HepG2 (cell line): Measurements from ENCODE around the gene IFT122. TPM values are rescaled to one million over a fixed set of nuclear protein-coding genes. Genes with fewer than 3 reads are reported as not detected.

Experiments
- CEBPG ChIP-seq: IDR thresholded peaks from 2 replicates; pipeline ENCODE4 v1.6.1; 2016
- MIER2 ChIP-seq: IDR thresholded peaks from 2 replicates; pipeline ENCODE4 v1.6.1; 2016; ENCODE audit warnings: missing biosample characterization, missing genetic modification reagents
- NFATC3 ChIP-seq: sonication (generic); formaldehyde crosslinking; IDR thresholded peaks from 2 replicates; pipeline ENCODE4 v1.5.1; 2020; ENCODE audit warnings: mild to moderate bottlenecking, missing genetic modification reagents
- ZBTB40 ChIP-seq, 2 experiments: fragments of 450-650 bp in 1 of 2; sonication (generic) in 1 of 2; formaldehyde crosslinking in 1 of 2; IDR thresholded peaks; 2 replicates each; pipeline versions ENCODE4 v1.6.1 to v1.8.0; 2016 to 2022; ENCODE audit warnings: antibody characterized with exemption in 1 of 2, mild to moderate bottlenecking in 1 of 2, missing genetic modification reagents in 1 of 2
- ZNF770 ChIP-seq: sonication (generic); formaldehyde crosslinking; IDR thresholded peaks from 2 replicates; pipeline ENCODE4 v1.5.0; 2020; ENCODE audit warnings: mild to moderate bottlenecking, missing genetic modification reagents
- ZNF777 ChIP-seq: sonication (generic); formaldehyde crosslinking; IDR thresholded peaks from 2 replicates; pipeline ENCODE4 v1.4.0; 2020; ENCODE audit warnings: missing genetic modification reagents
- ZNF788 ChIP-seq: sonication (generic); formaldehyde crosslinking; IDR thresholded peaks from 2 replicates; pipeline ENCODE4 v1.5.0; 2020; ENCODE audit warnings: mild to moderate bottlenecking, missing genetic modification reagents, borderline replicate concordance
- ZNF883 ChIP-seq: sonication (generic); formaldehyde crosslinking; IDR thresholded peaks from 2 replicates; pipeline ENCODE4 v1.5.1; 2020; ENCODE audit warnings: mild to moderate bottlenecking, missing genetic modification reagents; ENCODE audit errors: not compliant biosample characterization
- ZSCAN25 ChIP-seq: sonication (generic); formaldehyde crosslinking; IDR thresholded peaks from 2 replicates; pipeline ENCODE4 v1.8.0; 2022; ENCODE audit warnings: mild to moderate bottlenecking, missing genetic modification reagents
- polyA plus RNA-seq, 8 experiments: library from polyadenylated mRNA; depleted of rRNA in 3 of 8; stranded (reverse) in 7 of 8; unstranded in 1 of 8; fragments of >200 nt; fragmentation: Illumina TruSeq in 4 of 8; extraction: Trizol in 4 of 8; gene quantifications; 2 replicates each; pipeline versions ENCODE4 v1.2.1 to v1.2.3, GENCODE V29; 2011 to 2016; ENCODE audit warnings: low read depth in 4 of 8, missing spikeins in 1 of 8, mixed read lengths in 1 of 8; ENCODE audit not compliant: insufficient read depth in 1 of 8
- total RNA-seq, 5 experiments: library from RNA; depleted of rRNA; stranded (reverse); fragments of >200 nt; fragmentation: Illumina TruSeq; extraction: Trizol; gene quantifications; 2 replicates each; pipeline ENCODE4 v1.2.3, GENCODE V29; 2016; ENCODE audit warnings: low read depth in 1 of 5

Gene IFT122
- total and polyA plus RNA-seq, 2 of the 13 experiments (the other 11 are each of a cell fraction or from before 2014, with no cell fraction given): 10.1 to 10.3 TPM

- TF ChIP-seq ZNF770 (CRISPR knock-in tag): no peak
- no peak for TF ChIP-seq ZNF788 (CRISPR knock-in tag)
- TF ChIP-seq ZSCAN25 (CRISPR knock-in tag): no peak
- TF ChIP-seq MIER2 (CRISPR knock-in tag): no peak
- no peak for TF ChIP-seq ZNF777
- no peak for TF ChIP-seq ZNF883 (CRISPR knock-in tag)
- TF ChIP-seq ZBTB40 (IDR thresholded peaks at IDR 0.05): no peak
- TF ChIP-seq ZBTB40 (CRISPR knock-in tag; IDR thresholded peaks at IDR 0.05): 0 out of 2 replicates have a peak, but pooled peaks have one; percentile 23
- TF ChIP-seq NFATC3 (CRISPR knock-in tag): no peak
- TF ChIP-seq CEBPG: 0 out of 2 replicates have a peak, but pooled peaks have one; percentile 7
Observed at GRCh38 chr3:129409541-129409940, 30.5 kb upstream of the IFT122 start (continued).
